HL-60 (cell line): ENCODE results near the gene KIF26B.

Experiments used
- GABPA ChIP-seq: IDR thresholded peaks from 2 replicates; pipeline ENCODE4 v1.6.1; 2012; ENCODE audit warnings: low read depth
- POLR2AphosphoS5 ChIP-seq: IDR thresholded peaks from 2 replicates; pipeline ENCODE4 v1.6.1; 2012; ENCODE audit warnings: low read depth
- SPI1 ChIP-seq: IDR thresholded peaks from 2 replicates; pipeline ENCODE4 v1.6.1; 2012; ENCODE audit warnings: low read depth, mild to moderate bottlenecking, borderline replicate concordance
- TF ChIP-seq, protein P1 (sequence below): IDR thresholded peaks from one replicate; pipeline ENCODE4 v1.5.1; 2011; ENCODE audit warnings: low read length, control low read depth, inconsistent platforms; ENCODE audit not compliant: insufficient read depth
- TF ChIP-seq, protein P2 (sequence below): IDR thresholded peaks from 2 replicates; pipeline ENCODE4 v1.6.1; 2012; ENCODE audit warnings: low read depth; ENCODE audit not compliant: insufficient replicate concordance

DNA sequence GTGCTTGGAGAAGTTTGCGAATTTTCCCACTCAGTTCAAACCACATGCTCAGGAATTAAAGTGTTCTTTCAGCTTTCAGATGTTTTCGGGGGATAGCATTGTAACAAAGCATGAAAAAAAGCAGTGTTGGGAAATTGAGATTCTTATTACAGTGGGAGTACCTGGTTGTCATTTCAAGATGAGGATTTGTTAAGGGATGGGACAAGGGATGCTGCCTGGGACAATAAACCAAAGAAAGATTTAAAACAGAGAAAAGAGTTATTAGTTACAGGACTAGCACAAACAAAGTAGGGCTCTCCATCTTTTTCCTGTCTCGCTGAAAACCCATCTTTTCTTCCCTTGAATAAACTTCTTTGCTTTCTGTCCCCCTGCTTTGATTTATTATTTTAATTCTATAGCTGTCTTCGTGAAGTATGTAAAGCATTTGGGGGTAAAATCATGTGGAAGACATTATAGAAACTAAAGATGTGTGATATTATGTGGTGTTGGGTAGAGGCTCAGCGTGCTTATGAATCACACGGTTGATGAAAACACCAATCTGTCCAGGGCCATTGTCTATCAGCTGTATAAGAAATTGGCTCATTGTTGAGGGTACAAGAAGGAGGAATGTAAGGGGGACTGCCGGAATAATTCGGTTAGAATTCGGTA is 277.6 kb downstream of the KIF26B start:
- TF ChIP-seq, protein P1, sequence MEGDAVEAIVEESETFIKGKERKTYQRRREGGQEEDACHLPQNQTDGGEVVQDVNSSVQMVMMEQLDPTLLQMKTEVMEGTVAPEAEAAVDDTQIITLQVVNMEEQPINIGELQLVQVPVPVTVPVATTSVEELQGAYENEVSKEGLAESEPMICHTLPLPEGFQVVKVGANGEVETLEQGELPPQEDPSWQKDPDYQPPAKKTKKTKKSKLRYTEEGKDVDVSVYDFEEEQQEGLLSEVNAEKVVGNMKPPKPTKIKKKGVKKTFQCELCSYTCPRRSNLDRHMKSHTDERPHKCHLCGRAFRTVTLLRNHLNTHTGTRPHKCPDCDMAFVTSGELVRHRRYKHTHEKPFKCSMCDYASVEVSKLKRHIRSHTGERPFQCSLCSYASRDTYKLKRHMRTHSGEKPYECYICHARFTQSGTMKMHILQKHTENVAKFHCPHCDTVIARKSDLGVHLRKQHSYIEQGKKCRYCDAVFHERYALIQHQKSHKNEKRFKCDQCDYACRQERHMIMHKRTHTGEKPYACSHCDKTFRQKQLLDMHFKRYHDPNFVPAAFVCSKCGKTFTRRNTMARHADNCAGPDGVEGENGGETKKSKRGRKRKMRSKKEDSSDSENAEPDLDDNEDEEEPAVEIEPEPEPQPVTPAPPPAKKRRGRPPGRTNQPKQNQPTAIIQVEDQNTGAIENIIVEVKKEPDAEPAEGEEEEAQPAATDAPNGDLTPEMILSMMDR: no peak
- TF ChIP-seq, protein P2, sequence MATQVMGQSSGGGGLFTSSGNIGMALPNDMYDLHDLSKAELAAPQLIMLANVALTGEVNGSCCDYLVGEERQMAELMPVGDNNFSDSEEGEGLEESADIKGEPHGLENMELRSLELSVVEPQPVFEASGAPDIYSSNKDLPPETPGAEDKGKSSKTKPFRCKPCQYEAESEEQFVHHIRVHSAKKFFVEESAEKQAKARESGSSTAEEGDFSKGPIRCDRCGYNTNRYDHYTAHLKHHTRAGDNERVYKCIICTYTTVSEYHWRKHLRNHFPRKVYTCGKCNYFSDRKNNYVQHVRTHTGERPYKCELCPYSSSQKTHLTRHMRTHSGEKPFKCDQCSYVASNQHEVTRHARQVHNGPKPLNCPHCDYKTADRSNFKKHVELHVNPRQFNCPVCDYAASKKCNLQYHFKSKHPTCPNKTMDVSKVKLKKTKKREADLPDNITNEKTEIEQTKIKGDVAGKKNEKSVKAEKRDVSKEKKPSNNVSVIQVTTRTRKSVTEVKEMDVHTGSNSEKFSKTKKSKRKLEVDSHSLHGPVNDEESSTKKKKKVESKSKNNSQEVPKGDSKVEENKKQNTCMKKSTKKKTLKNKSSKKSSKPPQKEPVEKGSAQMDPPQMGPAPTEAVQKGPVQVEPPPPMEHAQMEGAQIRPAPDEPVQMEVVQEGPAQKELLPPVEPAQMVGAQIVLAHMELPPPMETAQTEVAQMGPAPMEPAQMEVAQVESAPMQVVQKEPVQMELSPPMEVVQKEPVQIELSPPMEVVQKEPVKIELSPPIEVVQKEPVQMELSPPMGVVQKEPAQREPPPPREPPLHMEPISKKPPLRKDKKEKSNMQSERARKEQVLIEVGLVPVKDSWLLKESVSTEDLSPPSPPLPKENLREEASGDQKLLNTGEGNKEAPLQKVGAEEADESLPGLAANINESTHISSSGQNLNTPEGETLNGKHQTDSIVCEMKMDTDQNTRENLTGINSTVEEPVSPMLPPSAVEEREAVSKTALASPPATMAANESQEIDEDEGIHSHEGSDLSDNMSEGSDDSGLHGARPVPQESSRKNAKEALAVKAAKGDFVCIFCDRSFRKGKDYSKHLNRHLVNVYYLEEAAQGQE: no peak
- TF ChIP-seq GABPA: no peak
- no peak for TF ChIP-seq POLR2AphosphoS5
- TF ChIP-seq SPI1: no peak
